Measurements from ENCODE around the gene TCAIM. TPM values are rescaled to one million over a fixed set of nuclear protein-coding genes. Genes with fewer than 3 reads are reported as not detected.

TCAIM gene
- total and polyA plus RNA-seq, 2 donors (not counting 3 experiments of a cell fraction or from before 2014, with no cell fraction given) = 9.2 to 18.2 TPM

DNA sequence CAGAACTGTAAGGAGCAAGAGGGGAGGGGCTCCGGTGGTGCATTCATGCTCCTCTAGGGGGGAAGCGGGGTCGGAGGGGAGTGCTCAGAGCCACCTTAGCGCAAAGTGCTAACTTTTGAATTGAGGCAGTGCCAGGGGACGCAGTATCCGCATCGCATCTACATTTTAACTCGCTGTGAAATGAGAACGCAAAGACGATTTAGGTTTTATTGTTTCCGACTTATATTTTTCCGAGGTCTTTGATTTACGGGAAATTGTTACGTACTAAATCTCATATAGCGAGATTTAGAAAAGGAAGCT lies 212 bp downstream of the TCAIM start:
- TF ChIP-seq GATA2 (IDR thresholded peaks at IDR 0.05; ENCODE audit: insufficient read depth, insufficient read length, low read depth, low read length) (no peak), POLR2A (IDR thresholded peaks at IDR 0.05; ENCODE audit: low read depth, low read length) (no peak), FOS (IDR thresholded peaks at IDR 0.05; ENCODE audit: borderline replicate concordance, insufficient read depth, low read length) (no peak), POLR2AphosphoS5 (IDR thresholded peaks at IDR 0.05; ENCODE audit: insufficient read depth, low read depth, low read length) (peak; percentile 81), MYC (IDR thresholded peaks at IDR 0.05; ENCODE audit: low read depth, low read length) (no peak), EZH2 (IDR thresholded peaks at IDR 0.05; ENCODE audit: borderline replicate concordance, low read depth, low read length, severe bottlenecking) (no peak), JUN (IDR thresholded peaks at IDR 0.05; ENCODE audit: borderline replicate concordance, insufficient read depth, insufficient read length, low read depth) (no peak)
- TF ChIP-seq, protein P1, sequence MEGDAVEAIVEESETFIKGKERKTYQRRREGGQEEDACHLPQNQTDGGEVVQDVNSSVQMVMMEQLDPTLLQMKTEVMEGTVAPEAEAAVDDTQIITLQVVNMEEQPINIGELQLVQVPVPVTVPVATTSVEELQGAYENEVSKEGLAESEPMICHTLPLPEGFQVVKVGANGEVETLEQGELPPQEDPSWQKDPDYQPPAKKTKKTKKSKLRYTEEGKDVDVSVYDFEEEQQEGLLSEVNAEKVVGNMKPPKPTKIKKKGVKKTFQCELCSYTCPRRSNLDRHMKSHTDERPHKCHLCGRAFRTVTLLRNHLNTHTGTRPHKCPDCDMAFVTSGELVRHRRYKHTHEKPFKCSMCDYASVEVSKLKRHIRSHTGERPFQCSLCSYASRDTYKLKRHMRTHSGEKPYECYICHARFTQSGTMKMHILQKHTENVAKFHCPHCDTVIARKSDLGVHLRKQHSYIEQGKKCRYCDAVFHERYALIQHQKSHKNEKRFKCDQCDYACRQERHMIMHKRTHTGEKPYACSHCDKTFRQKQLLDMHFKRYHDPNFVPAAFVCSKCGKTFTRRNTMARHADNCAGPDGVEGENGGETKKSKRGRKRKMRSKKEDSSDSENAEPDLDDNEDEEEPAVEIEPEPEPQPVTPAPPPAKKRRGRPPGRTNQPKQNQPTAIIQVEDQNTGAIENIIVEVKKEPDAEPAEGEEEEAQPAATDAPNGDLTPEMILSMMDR (IDR thresholded peaks at IDR 0.05; ENCODE audit: extremely low read depth in 1 of 2, insufficient read depth in 1 of 2, low read depth in 1 of 2, low read length in 2 of 2) = peak in 1 of 2 donors; percentile 14
- TF ChIP-seq, protein P2, sequence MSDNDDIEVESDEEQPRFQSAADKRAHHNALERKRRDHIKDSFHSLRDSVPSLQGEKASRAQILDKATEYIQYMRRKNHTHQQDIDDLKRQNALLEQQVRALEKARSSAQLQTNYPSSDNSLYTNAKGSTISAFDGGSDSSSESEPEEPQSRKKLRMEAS (IDR thresholded peaks at IDR 0.05; ENCODE audit: insufficient read depth, insufficient read length) = no peak
- FAIRE-seq = no peak
- dilution Hi-C loops (cut with MboI; ENCODE audit: extremely low pct_ligation_motif_present, low sequenced_read_pairs) = no loop called here

More for the DNA sequence above, 212 bp downstream of the TCAIM start:
- ChIA-PET CTCF (interaction anchor here (1.3 to 2.8 kb wide), 3 partner anchors 15 to 101 kb away, joined by 4 to 10 read pairs (median 8); no protein-coding TSS in a partner anchor), POLR2A (interaction anchor here (0.8 kb wide), 1 partner anchor 29 kb away, joined by 5 read pairs; no protein-coding TSS in a partner anchor)
- peaks cover 9% of the 10 kb centered on the region for H3K79me2 ChIP-seq (ENCODE audit: control insufficient read depth, insufficient read depth, low read length)
- H3K4me2 ChIP-seq (ENCODE audit: insufficient read depth, low read length) = peak overlapping the region; percentile 99
- H3K4me1 ChIP-seq (ENCODE audit: control insufficient read depth, extremely low read depth, insufficient read depth, low read length) = peaks cover 9% of the 10 kb centered on the region
- peak overlapping the region; percentile 81 for H3K9ac ChIP-seq (replicated peaks; ENCODE audit: extremely low read depth, insufficient read depth, low read length)
- peak overlapping the region; percentile 16 for H2AFZ ChIP-seq (ENCODE audit: low read depth, low read length)
- no peaks in the 10 kb centered on the region for H3K9me3 ChIP-seq (replicated peaks; ENCODE audit: control insufficient read depth, insufficient read depth, low read length)
- no TSS peak for BruUV-seq (replicated peaks)
- peak overlapping the region; percentile 65 to 94 (median 68) for H3K4me3 ChIP-seq (replicated peaks in 1 of 3; ENCODE audit: insufficient read depth in 1 of 3, low read depth in 1 of 3, low read length in 3 of 3)
- H3K9me1 ChIP-seq (replicated peaks; ENCODE audit: control insufficient read depth, extremely low read depth, insufficient read depth, low read length) = no peaks in the 10 kb centered on the region
- intact Hi-C loops (cut with micrococcal nuclease) = loop anchor here (1.0 to 2.0 kb wide), 8 partner anchors 15 to 718 kb away; partner anchors contain the start of genes TMEM42 and ZNF445
- no peaks in the 10 kb centered on the region for H3K36me3 ChIP-seq (ENCODE audit: control insufficient read depth in 2 of 2, extremely low read depth in 1 of 2, insufficient read depth in 2 of 2, low read length in 2 of 2)
- DNase-seq (ENCODE audit: low read depth, low spot score) = no peak
- peak overlapping the region; percentile 54 for H3K27ac ChIP-seq (ENCODE audit: insufficient read depth, low read depth, low read length)
- no peaks in the 10 kb centered on the region for H4K20me1 ChIP-seq (replicated peaks; ENCODE audit: control insufficient read depth, extremely low read depth, insufficient read depth, low read length)
- peaks cover 0 to 8% of the 10 kb centered on the region in 2 experiments for H3K27me3 ChIP-seq (ENCODE audit: control insufficient read depth in 2 of 2, insufficient read depth in 2 of 2, low read length in 2 of 2)
